ENCODE measurements around the gene GSK3B. TPM values are rescaled to one million over a fixed set of nuclear protein-coding genes. Genes with fewer than 3 reads are reported as not detected.

The GSK3B gene
- total and polyA plus RNA-seq, 7 donors: 9.1 to 43.2 (median 34.5) TPM

DNA sequence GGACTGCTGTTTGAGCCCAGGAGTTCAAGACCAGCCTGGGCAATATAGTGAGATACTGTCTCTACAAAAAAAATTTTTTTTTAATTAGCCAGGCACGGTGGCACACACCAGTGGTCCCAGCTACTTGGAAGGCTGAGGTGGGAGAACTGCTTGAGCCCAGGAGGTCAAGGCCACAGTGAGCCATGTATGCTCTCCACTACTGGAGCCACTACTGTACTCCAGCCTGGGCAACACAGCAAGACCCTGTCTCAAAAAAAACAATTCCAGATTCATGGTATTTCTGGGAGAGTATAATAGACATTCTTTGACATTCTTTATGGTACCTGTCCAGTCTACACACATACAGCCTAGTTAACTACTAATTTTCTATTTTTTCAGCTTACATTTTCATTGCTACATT is 70.1 kb downstream of the GSK3B start:
- Histone ChIP-seq H3K27ac (no peak overlapping the region), H3K4me3 (no peak overlapping the region), H3K9me3 (no peaks in the 10 kb centered on the region), H3K4me1 (peaks cover 34% of the 10 kb centered on the region), H3K36me3 (ENCODE audit: insufficient read depth in 1 of 2, low read depth in 1 of 2) (no peaks in the 10 kb centered on the region), H3K27me3 (ENCODE audit: insufficient read depth in 3 of 3, low read length in 2 of 3) (no peaks in the 10 kb centered on the region)
- TF ChIP-seq, protein P1, sequence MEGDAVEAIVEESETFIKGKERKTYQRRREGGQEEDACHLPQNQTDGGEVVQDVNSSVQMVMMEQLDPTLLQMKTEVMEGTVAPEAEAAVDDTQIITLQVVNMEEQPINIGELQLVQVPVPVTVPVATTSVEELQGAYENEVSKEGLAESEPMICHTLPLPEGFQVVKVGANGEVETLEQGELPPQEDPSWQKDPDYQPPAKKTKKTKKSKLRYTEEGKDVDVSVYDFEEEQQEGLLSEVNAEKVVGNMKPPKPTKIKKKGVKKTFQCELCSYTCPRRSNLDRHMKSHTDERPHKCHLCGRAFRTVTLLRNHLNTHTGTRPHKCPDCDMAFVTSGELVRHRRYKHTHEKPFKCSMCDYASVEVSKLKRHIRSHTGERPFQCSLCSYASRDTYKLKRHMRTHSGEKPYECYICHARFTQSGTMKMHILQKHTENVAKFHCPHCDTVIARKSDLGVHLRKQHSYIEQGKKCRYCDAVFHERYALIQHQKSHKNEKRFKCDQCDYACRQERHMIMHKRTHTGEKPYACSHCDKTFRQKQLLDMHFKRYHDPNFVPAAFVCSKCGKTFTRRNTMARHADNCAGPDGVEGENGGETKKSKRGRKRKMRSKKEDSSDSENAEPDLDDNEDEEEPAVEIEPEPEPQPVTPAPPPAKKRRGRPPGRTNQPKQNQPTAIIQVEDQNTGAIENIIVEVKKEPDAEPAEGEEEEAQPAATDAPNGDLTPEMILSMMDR (IDR thresholded peaks at IDR 0.05): no peak
- 96 to 100% (median 96%) methylated on average over 1 of the region's 1 CpG for whole genome bisulfite sequencing, 3 donors
- no peak for ATAC-seq
- intact Hi-C loops (cut with DNase I): no loop called here
- no peak for DNase-seq

DNA sequence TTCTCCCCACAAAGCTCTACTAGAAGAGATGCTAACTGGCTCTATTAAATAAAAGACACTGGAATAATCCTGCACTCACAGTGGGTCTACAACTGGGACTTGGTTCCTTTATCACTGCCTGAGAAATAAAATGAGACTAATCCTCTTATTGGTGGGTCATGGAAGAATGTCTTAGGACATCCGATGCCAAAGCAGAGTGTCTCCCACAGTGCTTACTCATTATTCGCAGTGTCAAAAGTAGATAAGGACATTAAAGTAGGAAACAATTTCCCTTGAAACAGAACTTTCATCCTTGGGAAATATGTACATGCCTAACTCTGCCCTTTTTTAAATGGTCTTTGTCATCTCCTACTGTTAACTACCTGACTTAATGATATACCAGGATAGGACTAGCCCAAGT is 71.5 kb downstream of the GSK3B start:
- intact Hi-C loops (cut with DNase I): no loop called here
- Histone ChIP-seq H3K27ac (no peak overlapping the region), H3K4me3 (no peak overlapping the region), H3K4me1 (peaks cover 41% of the 10 kb centered on the region), H3K9me3 (no peaks in the 10 kb centered on the region), H3K36me3 (ENCODE audit: insufficient read depth in 1 of 2, low read depth in 1 of 2) (no peaks in the 10 kb centered on the region), H3K27me3 (ENCODE audit: insufficient read depth in 3 of 3, low read length in 2 of 3) (no peaks in the 10 kb centered on the region)
- ATAC-seq (no peak), DNase-seq (no peak)
- 92 to 97% (median 93%) methylated on average over 2 of the region's 2 CpGs for WGBS, 3 donors
- TF ChIP-seq, protein P1 (IDR thresholded peaks at IDR 0.05): no peak

DNA sequence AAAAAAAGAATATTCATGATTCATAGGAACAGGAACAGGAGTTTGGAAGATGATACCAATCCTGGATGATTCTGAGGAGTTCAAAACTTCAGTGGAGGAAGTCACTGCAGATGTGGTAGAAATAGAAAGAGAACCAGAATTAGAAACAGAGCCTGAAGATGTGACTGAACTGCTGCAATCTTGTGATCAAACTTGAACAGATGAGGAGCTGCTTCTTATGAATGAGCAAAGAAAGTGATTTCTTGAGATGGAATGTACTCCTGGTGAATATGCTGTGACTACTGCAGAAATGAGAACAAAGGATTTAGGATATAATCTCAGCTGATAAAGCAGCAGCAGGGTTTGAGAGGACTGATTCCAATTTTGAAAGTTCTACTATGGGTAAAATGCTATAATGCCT is 72.7 kb downstream of the GSK3B start:
- DNase-seq: no peak
- intact Hi-C loops (cut with DNase I): no loop called here
- Histone ChIP-seq H3K27me3 (ENCODE audit: insufficient read depth in 3 of 3, low read length in 2 of 3) (no peaks in the 10 kb centered on the region), H3K9me3 (no peaks in the 10 kb centered on the region), H3K36me3 (ENCODE audit: insufficient read depth in 1 of 2, low read depth in 1 of 2) (no peaks in the 10 kb centered on the region), H3K27ac (no peak overlapping the region), H3K4me3 (no peak overlapping the region), H3K4me1 (peaks cover 49% of the 10 kb centered on the region)
- TF ChIP-seq, protein P1 (IDR thresholded peaks at IDR 0.05): no peak
- ATAC-seq: peak in 1 of 4 donors; percentile 26

DNA sequence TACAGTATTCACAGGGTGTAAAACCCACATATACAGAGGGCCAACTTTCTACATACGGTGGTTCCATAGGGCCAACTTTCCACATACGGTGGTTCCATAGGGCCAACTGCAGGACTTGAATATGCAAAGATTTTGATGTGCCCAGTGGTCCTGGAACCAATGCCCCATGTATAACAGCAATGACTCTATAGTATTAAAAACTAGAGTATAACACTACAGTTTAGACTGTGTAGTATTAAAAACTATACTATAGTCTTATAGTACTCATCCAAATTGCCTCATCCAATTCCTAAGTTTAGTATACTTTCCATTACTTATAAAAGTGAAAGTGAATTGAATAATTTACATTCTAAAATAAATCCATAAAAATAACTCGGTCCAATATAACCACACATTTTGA is 75.9 kb downstream of the GSK3B start:
- peaks cover 41% of the 10 kb centered on the region for H3K4me1 ChIP-seq
- no peak overlapping the region for H3K27ac ChIP-seq
- intact Hi-C loops (cut with DNase I): no loop called here
- WGBS, 3 donors: 93 to 95% (median 95%) methylated on average over 3 of the region's 3 CpGs
- DNase-seq: no peak
- TF ChIP-seq, protein P1 (IDR thresholded peaks at IDR 0.05): no peak
- H3K27me3 ChIP-seq (ENCODE audit: insufficient read depth in 3 of 3, low read length in 2 of 3): no peaks in the 10 kb centered on the region
- no peak overlapping the region for H3K4me3 ChIP-seq
- no peaks in the 10 kb centered on the region for H3K36me3 ChIP-seq (ENCODE audit: insufficient read depth in 1 of 2, low read depth in 1 of 2)
- no peak for ATAC-seq
- H3K9me3 ChIP-seq: no peaks in the 10 kb centered on the region

DNA sequence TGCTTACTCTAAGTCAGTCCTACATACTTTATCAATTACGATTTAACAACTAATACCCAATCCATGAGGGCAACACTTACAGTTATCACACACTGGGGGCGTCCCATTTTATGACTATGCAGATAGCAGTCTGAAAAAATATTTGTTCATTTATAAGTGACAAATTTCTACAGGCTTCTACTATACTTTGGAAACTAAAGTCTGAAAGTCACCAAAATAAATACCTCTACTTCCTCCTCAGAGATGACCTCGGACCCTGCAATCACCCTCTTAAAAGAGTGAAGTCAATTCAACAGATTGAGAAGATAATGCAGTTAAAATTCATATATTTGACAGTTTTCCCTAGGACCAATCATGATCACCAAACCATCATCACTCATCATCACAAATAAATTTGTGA is 76.6 kb downstream of the GSK3B start:
- no peaks in the 10 kb centered on the region for H3K9me3 ChIP-seq
- intact Hi-C loops (cut with DNase I): no loop called here
- TF ChIP-seq, protein P1 (IDR thresholded peaks at IDR 0.05): no peak
- WGBS, 3 donors: 82 to 90% (median 88%) methylated on average over 3 of the region's 3 CpGs
- ATAC-seq: no peak
- no peaks in the 10 kb centered on the region for H3K27me3 ChIP-seq (ENCODE audit: insufficient read depth in 3 of 3, low read length in 2 of 3)
- H3K36me3 ChIP-seq (ENCODE audit: insufficient read depth in 1 of 2, low read depth in 1 of 2): no peaks in the 10 kb centered on the region
- no peak overlapping the region for H3K27ac ChIP-seq
- DNase-seq: no peak
- H3K4me3 ChIP-seq: no peak overlapping the region
- peaks cover 40% of the 10 kb centered on the region for H3K4me1 ChIP-seq
